Neural crest cell (in vitro differentiated cells): ENCODE results near the gene GRM4. TPM values are rescaled to one million over a fixed set of nuclear protein-coding genes. Genes with fewer than 3 reads are reported as not detected.

Experiments
- DNase-seq: peaks from one replicate; pipeline ENCODE4 v3.0.0; 2021; ENCODE audit warnings: low read depth, mixed read lengths, low spot score
- H3K27ac Mint-ChIP-seq: one replicate; pipeline ENCODE4 v1.8.0; 2021; ENCODE audit warnings: mild to moderate bottlenecking, mixed read lengths; ENCODE audit not compliant: unreplicated experiment
- H3K27me3 Mint-ChIP-seq: 2 replicates; pipeline ENCODE4 v1.8.0; 2021; ENCODE audit warnings: low read depth, mild to moderate bottlenecking, mixed read lengths
- H3K36me3 Mint-ChIP-seq: 2 replicates; pipeline ENCODE4 v1.8.0; 2021; ENCODE audit warnings: low read depth, mild to moderate bottlenecking, mixed read lengths
- H3K4me1 Mint-ChIP-seq: 2 replicates; pipeline ENCODE4 v1.8.0; 2021; ENCODE audit warnings: mixed read lengths
- H3K4me3 Mint-ChIP-seq: one replicate; pipeline ENCODE4 v1.8.0; 2021; ENCODE audit warnings: mild to moderate bottlenecking, mixed read lengths
- H3K9me3 Mint-ChIP-seq: 2 replicates; pipeline ENCODE4 v1.8.0; 2021; ENCODE audit warnings: mixed read lengths
- total RNA-seq: library from RNA; stranded (reverse); gene quantifications from 2 replicates; pipeline ENCODE4 v1.2.1, GENCODE V29; 2021
- TF ChIP-seq, protein P1 (sequence below): fragments of 200-600 bp; sonication (generic); conservative IDR thresholded peaks from 2 replicates; pipeline ENCODE4 v1.5.0; 2021; ENCODE audit warnings: antibody characterized with exemption, mild to moderate bottlenecking

GRM4 gene
- total RNA-seq, 1 donor from 2014 or later: not detected

- peak; percentile 53 for DNase-seq
- H3K9me3 Mint-ChIP-seq: no peaks in the 10 kb centered on the region
- no peak overlapping the region for H3K4me3 Mint-ChIP-seq
- no peak overlapping the region for H3K27ac Mint-ChIP-seq
- peaks cover 55% of the 10 kb centered on the region for H3K27me3 Mint-ChIP-seq
- TF ChIP-seq, protein P1, sequence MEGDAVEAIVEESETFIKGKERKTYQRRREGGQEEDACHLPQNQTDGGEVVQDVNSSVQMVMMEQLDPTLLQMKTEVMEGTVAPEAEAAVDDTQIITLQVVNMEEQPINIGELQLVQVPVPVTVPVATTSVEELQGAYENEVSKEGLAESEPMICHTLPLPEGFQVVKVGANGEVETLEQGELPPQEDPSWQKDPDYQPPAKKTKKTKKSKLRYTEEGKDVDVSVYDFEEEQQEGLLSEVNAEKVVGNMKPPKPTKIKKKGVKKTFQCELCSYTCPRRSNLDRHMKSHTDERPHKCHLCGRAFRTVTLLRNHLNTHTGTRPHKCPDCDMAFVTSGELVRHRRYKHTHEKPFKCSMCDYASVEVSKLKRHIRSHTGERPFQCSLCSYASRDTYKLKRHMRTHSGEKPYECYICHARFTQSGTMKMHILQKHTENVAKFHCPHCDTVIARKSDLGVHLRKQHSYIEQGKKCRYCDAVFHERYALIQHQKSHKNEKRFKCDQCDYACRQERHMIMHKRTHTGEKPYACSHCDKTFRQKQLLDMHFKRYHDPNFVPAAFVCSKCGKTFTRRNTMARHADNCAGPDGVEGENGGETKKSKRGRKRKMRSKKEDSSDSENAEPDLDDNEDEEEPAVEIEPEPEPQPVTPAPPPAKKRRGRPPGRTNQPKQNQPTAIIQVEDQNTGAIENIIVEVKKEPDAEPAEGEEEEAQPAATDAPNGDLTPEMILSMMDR: no peak
- H3K4me1 Mint-ChIP-seq: no peaks in the 10 kb centered on the region
- H3K36me3 Mint-ChIP-seq: no peaks in the 10 kb centered on the region
Measured at GRCh38 chr6:34115403-34115795, 30.5 kb downstream of the GRM4 start.

- Mint-ChIP-seq H3K27ac (no peak overlapping the region), H3K27me3 (peaks cover 55% of the 10 kb centered on the region), H3K9me3 (no peaks in the 10 kb centered on the region)
Measured at GRCh38 chr6:34114695-34115402, 31.0 kb downstream of the GRM4 start.

DNA sequence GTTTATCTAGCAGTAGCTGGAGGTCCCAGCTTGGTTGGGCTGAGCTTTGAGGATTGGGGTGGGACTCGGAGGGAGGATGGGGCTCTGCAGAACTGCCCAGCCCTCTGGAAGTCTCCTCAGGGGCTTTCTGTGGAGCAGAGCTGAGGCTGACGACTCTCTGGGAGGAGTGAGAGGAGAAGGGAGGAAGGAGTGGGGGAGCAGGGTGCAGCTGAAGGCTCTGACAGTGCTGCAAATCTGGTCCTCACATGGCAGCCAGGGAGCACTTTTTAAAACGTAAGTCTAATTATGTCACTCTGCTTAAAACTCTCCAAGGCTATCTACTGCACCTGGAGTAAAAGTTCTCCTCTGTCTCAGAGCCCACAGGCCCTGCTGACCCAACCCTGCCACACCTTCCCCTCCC, 32.4 kb downstream of the GRM4 start:
- Mint-ChIP-seq H3K27me3 (peaks cover 55% of the 10 kb centered on the region), H3K4me3 (no peak overlapping the region), H3K9me3 (no peaks in the 10 kb centered on the region), H3K27ac (no peak overlapping the region), H3K36me3 (no peaks in the 10 kb centered on the region), H3K4me1 (no peaks in the 10 kb centered on the region)
- DNase-seq: no peak
- TF ChIP-seq, protein P1: no peak

More at GRCh38 chr6:34114695-34115402, 31.0 kb downstream of the GRM4 start:
- Mint-ChIP-seq H3K4me1 (no peaks in the 10 kb centered on the region), H3K4me3 (no peak overlapping the region), H3K36me3 (no peaks in the 10 kb centered on the region)
- TF ChIP-seq, protein P1: no peak
- no peak for DNase-seq

GRCh38 chr6:34112126-34112525, 33.8 kb downstream of the GRM4 start:
- no peaks in the 10 kb centered on the region for H3K4me1 Mint-ChIP-seq
- no peaks in the 10 kb centered on the region for H3K9me3 Mint-ChIP-seq
- no peak for DNase-seq
- TF ChIP-seq, protein P1: no peak
- H3K27ac Mint-ChIP-seq: no peak overlapping the region
- peaks cover 55% of the 10 kb centered on the region for H3K27me3 Mint-ChIP-seq
- no peak overlapping the region for H3K4me3 Mint-ChIP-seq
- no peaks in the 10 kb centered on the region for H3K36me3 Mint-ChIP-seq

GRCh38 chr6:34110610-34111009, 35.3 kb downstream of the GRM4 start:
- H3K9me3 Mint-ChIP-seq: no peaks in the 10 kb centered on the region
- no peaks in the 10 kb centered on the region for H3K4me1 Mint-ChIP-seq
- TF ChIP-seq, protein P1: no peak
- H3K27ac Mint-ChIP-seq: no peak overlapping the region
- no peak overlapping the region for H3K4me3 Mint-ChIP-seq
- H3K27me3 Mint-ChIP-seq: peaks cover 46% of the 10 kb centered on the region
- H3K36me3 Mint-ChIP-seq: no peaks in the 10 kb centered on the region
- DNase-seq: no peak
